Caco-2 (cell line): ENCODE measurements around the gene BICD1. TPM values are rescaled to one million over a fixed set of nuclear protein-coding genes. Genes with fewer than 3 reads are reported as not detected.

Experiments used
- BruUV-seq: library from RNA; stranded (reverse); fragments of 400-500 nt; replicated peaks from 2 replicates; lab custom pipeline; 2021; lab: Mats Ljungman, UMichigan
- CTCF ChIA-PET: fragments of 300-600 bp; sonication (Branson Sonifier 250); formaldehyde crosslinking; loops from one replicate; lab custom pipeline; 2022; ENCODE audit warnings: antibody characterized with exemption; lab: Charles Lee
- POLR2A ChIA-PET: fragments of 300-600 bp; sonication (Branson Sonifier 250); formaldehyde crosslinking; loops from one replicate; lab custom pipeline; 2022; ENCODE audit warnings: antibody characterized with exemption; lab: Charles Lee
- DNase-seq, 2 experiments: peaks; one replicate each; pipeline versions ENCODE4 v3.0.0 to v3.0.0-alpha.2; 2020 to 2022
- H3K27me3 ChIP-seq: replicated peaks from 2 replicates; pipeline ENCODE4 v1.6.0; 2011; ENCODE audit warnings: low read length; ENCODE audit not compliant: control insufficient read depth, insufficient read depth
- H3K36me3 ChIP-seq: 2 replicates; pipeline ENCODE4 v1.5.1; 2011; ENCODE audit warnings: low read length; ENCODE audit not compliant: control insufficient read depth, insufficient read depth
- H3K4me1 ChIP-seq: fragments of 250-450 bp; sonication (Bioruptor Pico); 2 replicates; pipeline ENCODE4 v1.5.1; 2020; ENCODE audit warnings: mild to moderate bottlenecking
- H3K4me3 ChIP-seq: 2 replicates; pipeline ENCODE4 v1.5.1; 2011; ENCODE audit warnings: low read depth, mild to moderate bottlenecking, control low read depth, low read length
- H3K9me3 ChIP-seq: fragments of 250-450 bp; sonication (Bioruptor Pico); 2 replicates; pipeline ENCODE4 v1.5.1; 2020; ENCODE audit warnings: mild to moderate bottlenecking, moderate library complexity
- H3K27ac Mint-ChIP-seq: one replicate; pipeline ENCODE4 v1.8.0; 2022; ENCODE audit warnings: mixed read lengths; ENCODE audit not compliant: unreplicated experiment
- H3K27me3 Mint-ChIP-seq: one replicate; pipeline ENCODE4 v1.8.0; 2022; ENCODE audit warnings: mixed read lengths; ENCODE audit not compliant: insufficient read depth, unreplicated experiment
- H3K36me3 Mint-ChIP-seq: one replicate; pipeline ENCODE4 v1.8.0; 2022; ENCODE audit warnings: mild to moderate bottlenecking, mixed read lengths; ENCODE audit not compliant: insufficient read depth, unreplicated experiment
- H3K4me1 Mint-ChIP-seq: one replicate; pipeline ENCODE4 v1.8.0; 2022; ENCODE audit warnings: low read depth, mixed read lengths; ENCODE audit not compliant: unreplicated experiment
- H3K4me3 Mint-ChIP-seq: one replicate; pipeline ENCODE4 v1.8.0; 2022; ENCODE audit warnings: mild to moderate bottlenecking, moderate library complexity, mixed read lengths; ENCODE audit not compliant: unreplicated experiment
- H3K9me3 Mint-ChIP-seq: one replicate; pipeline ENCODE4 v1.8.0; 2022; ENCODE audit warnings: mixed read lengths; ENCODE audit not compliant: unreplicated experiment
- CTCF ChIP-seq, 2 experiments: fragments of 200-600 bp in 1 of 2; IDR thresholded peaks; 1 replicate in 1 of 2; 2 replicates in 1 of 2; pipeline versions ENCODE4 v1.5.1 to v1.8.0; 2011 to 2022; ENCODE audit warnings: antibody characterized with exemption in 1 of 2, control low read depth in 1 of 2, inconsistent platforms in 1 of 2, low read depth in 1 of 2, low read length in 1 of 2, mild to moderate bottlenecking in 1 of 2, moderate library complexity in 1 of 2; ENCODE audit not compliant: insufficient read depth in 1 of 2, severe bottlenecking in 1 of 2, unreplicated experiment in 1 of 2
- intact Hi-C: fragments of 100-400 bp; cut with micrococcal nuclease; formaldehyde crosslinking; loops from one replicate; pipeline ENCODE4 v1.10.0; 2022; ENCODE audit not compliant: unreplicated experiment
- total RNA-seq: library from RNA; stranded (reverse); gene quantifications from 2 replicates; pipeline ENCODE4 v1.2.3, GENCODE V29; 2022

Gene BICD1
- total RNA-seq, 1 experiment from 2014 or later = 36.2 TPM

GRCh38 chr12:32266756-32267155 is 160.1 kb downstream of the BICD1 start:
- peaks cover 40% of the 10 kb centered on the region for H3K4me1 Mint-ChIP-seq
- H3K9me3 Mint-ChIP-seq = no peaks in the 10 kb centered on the region
- Histone ChIP-seq H3K9me3 (no peaks in the 10 kb centered on the region; the same call in 1 of the 2 replicates), H3K27me3 (no peaks in the 10 kb centered on the region), H3K4me1 (peaks cover 23% of the 10 kb centered on the region), H3K36me3 (no peaks in the 10 kb centered on the region), H3K4me3 (no peak overlapping the region)
- H3K27ac Mint-ChIP-seq = no peak overlapping the region
- no peaks in the 10 kb centered on the region for H3K36me3 Mint-ChIP-seq
- intact Hi-C loops = no loop called here
- no peak for TF ChIP-seq CTCF (IDR thresholded peaks at IDR 0.05; ENCODE audit: insufficient read depth in 1 of 2, low read depth in 1 of 2, low read length in 1 of 2, severe bottlenecking in 1 of 2, unreplicated experiment in 1 of 2)
- no peak for DNase-seq
- CTCF ChIA-PET = no interaction called here
- no TSS peak for BruUV-seq
- H3K4me3 Mint-ChIP-seq = no peak overlapping the region
- no peaks in the 10 kb centered on the region for H3K27me3 Mint-ChIP-seq
- POLR2A ChIA-PET = no interaction called here

GRCh38 chr12:32270818-32271710 is 164.4 kb downstream of the BICD1 start:
- H3K4me3 Mint-ChIP-seq = peak overlapping the region; percentile 60
- no peaks in the 10 kb centered on the region for H3K36me3 ChIP-seq
- H3K4me1 ChIP-seq = peaks cover 55% of the 10 kb centered on the region
- intact Hi-C loops = loop anchor here (1.0 to 10.0 kb wide), 4 partner anchors 19 to 496 kb away; no protein-coding TSS in a partner anchor
- H3K36me3 Mint-ChIP-seq = no peaks in the 10 kb centered on the region
- no peak overlapping the region for H3K4me3 ChIP-seq
- no peaks in the 10 kb centered on the region for H3K27me3 ChIP-seq
- no peaks in the 10 kb centered on the region; the same call in 1 of the 2 replicates for H3K9me3 ChIP-seq
- no peaks in the 10 kb centered on the region for H3K27me3 Mint-ChIP-seq
- peak; percentile 82 to 86 for DNase-seq
- peak overlapping the region; percentile 61 for H3K27ac Mint-ChIP-seq
- BruUV-seq = TSS peak; percentile 64
- H3K9me3 Mint-ChIP-seq = no peaks in the 10 kb centered on the region
- ChIA-PET CTCF (interaction anchor here (0.9 to 1.6 kb wide), 3 partner anchors 41 to 312 kb away, joined by 3 to 4 read pairs (median 3); partner anchors contain the start of gene RESF1), POLR2A (interaction anchor here (0.5 to 1.1 kb wide), 3 partner anchors 8 to 245 kb away, joined by 3 to 7 read pairs (median 4); no protein-coding TSS in a partner anchor)
- H3K4me1 Mint-ChIP-seq = peaks cover 53% of the 10 kb centered on the region
- TF ChIP-seq CTCF (IDR thresholded peaks at IDR 0.05; ENCODE audit: insufficient read depth in 1 of 2, low read depth in 1 of 2, low read length in 1 of 2, severe bottlenecking in 1 of 2, unreplicated experiment in 1 of 2) = no peak

- DNase-seq = peak; percentile 61 to 76
- H3K4me1 Mint-ChIP-seq = peaks cover 46% of the 10 kb centered on the region
- intact Hi-C loops = loop anchor here (10.0 kb wide), 2 partner anchors 308 to 498 kb away; no protein-coding TSS in a partner anchor
- H3K27me3 Mint-ChIP-seq = no peaks in the 10 kb centered on the region
- peak overlapping the region; percentile 60 for H3K4me3 Mint-ChIP-seq
- no peak for TF ChIP-seq CTCF (IDR thresholded peaks at IDR 0.05; ENCODE audit: insufficient read depth in 1 of 2, low read depth in 1 of 2, low read length in 1 of 2, severe bottlenecking in 1 of 2, unreplicated experiment in 1 of 2)
- POLR2A ChIA-PET = interaction anchor here (1.1 kb wide), 1 partner anchor 18 kb away, joined by 3 read pairs; no protein-coding TSS in a partner anchor
- no peak overlapping the region for H3K4me3 ChIP-seq
- CTCF ChIA-PET = interaction anchor here (0.6 to 1.6 kb wide), 3 partner anchors 39 to 619 kb away, joined by 3 to 7 read pairs (median 4); no protein-coding TSS in a partner anchor
- no peaks in the 10 kb centered on the region for H3K27me3 ChIP-seq
- no TSS peak for BruUV-seq
- H3K4me1 ChIP-seq = peaks cover 49% of the 10 kb centered on the region
- H3K36me3 Mint-ChIP-seq = no peaks in the 10 kb centered on the region
- H3K27ac Mint-ChIP-seq = peak overlapping the region; percentile 61
- no peaks in the 10 kb centered on the region for H3K9me3 Mint-ChIP-seq
- no peaks in the 10 kb centered on the region for H3K36me3 ChIP-seq
- no peaks in the 10 kb centered on the region; the same call in 1 of the 2 replicates for H3K9me3 ChIP-seq
These were observed 165.8 kb downstream of the BICD1 start for GRCh38 chr12:32272465-32272864.
